ENCODE results near the gene KIAA1958.

DNA sequence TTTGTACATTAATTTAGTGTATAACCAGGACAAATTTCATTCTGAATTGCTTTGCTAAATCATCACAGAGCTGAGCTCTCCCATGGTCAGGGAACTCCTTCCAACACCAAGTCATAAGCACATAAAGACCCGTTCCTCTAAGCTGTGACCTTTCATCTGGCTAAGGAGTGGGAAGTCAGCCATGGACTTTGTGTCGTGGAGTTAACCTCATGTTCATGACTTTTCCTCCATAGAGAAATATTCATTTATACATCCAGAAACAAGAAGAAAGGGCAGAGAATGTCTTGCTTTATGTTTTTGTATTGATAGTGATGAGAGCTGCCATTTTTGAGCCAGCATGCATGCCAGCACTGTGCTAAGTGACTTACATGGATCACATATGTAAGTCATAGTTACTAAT, 133.8 kb downstream of the KIAA1958 start:
- TF ChIP-seq RAD21 (IDR thresholded peaks at IDR 0.05) (no peak), SP1 (IDR thresholded peaks at IDR 0.05) (no peak), NR2F2 (IDR thresholded peaks at IDR 0.05) (no peak), TAF1 (conservative IDR thresholded peaks at IDR 0.05) (no peak), JUND (IDR thresholded peaks at IDR 0.05) (no peak)
- TF ChIP-seq, protein P1, sequence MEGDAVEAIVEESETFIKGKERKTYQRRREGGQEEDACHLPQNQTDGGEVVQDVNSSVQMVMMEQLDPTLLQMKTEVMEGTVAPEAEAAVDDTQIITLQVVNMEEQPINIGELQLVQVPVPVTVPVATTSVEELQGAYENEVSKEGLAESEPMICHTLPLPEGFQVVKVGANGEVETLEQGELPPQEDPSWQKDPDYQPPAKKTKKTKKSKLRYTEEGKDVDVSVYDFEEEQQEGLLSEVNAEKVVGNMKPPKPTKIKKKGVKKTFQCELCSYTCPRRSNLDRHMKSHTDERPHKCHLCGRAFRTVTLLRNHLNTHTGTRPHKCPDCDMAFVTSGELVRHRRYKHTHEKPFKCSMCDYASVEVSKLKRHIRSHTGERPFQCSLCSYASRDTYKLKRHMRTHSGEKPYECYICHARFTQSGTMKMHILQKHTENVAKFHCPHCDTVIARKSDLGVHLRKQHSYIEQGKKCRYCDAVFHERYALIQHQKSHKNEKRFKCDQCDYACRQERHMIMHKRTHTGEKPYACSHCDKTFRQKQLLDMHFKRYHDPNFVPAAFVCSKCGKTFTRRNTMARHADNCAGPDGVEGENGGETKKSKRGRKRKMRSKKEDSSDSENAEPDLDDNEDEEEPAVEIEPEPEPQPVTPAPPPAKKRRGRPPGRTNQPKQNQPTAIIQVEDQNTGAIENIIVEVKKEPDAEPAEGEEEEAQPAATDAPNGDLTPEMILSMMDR (IDR thresholded peaks at IDR 0.05; ENCODE audit: low read depth, low read length, missing input control): no peak
- TF ChIP-seq, protein P2, sequence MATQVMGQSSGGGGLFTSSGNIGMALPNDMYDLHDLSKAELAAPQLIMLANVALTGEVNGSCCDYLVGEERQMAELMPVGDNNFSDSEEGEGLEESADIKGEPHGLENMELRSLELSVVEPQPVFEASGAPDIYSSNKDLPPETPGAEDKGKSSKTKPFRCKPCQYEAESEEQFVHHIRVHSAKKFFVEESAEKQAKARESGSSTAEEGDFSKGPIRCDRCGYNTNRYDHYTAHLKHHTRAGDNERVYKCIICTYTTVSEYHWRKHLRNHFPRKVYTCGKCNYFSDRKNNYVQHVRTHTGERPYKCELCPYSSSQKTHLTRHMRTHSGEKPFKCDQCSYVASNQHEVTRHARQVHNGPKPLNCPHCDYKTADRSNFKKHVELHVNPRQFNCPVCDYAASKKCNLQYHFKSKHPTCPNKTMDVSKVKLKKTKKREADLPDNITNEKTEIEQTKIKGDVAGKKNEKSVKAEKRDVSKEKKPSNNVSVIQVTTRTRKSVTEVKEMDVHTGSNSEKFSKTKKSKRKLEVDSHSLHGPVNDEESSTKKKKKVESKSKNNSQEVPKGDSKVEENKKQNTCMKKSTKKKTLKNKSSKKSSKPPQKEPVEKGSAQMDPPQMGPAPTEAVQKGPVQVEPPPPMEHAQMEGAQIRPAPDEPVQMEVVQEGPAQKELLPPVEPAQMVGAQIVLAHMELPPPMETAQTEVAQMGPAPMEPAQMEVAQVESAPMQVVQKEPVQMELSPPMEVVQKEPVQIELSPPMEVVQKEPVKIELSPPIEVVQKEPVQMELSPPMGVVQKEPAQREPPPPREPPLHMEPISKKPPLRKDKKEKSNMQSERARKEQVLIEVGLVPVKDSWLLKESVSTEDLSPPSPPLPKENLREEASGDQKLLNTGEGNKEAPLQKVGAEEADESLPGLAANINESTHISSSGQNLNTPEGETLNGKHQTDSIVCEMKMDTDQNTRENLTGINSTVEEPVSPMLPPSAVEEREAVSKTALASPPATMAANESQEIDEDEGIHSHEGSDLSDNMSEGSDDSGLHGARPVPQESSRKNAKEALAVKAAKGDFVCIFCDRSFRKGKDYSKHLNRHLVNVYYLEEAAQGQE (IDR thresholded peaks at IDR 0.05): no peak
- TF ChIP-seq, protein P3, sequence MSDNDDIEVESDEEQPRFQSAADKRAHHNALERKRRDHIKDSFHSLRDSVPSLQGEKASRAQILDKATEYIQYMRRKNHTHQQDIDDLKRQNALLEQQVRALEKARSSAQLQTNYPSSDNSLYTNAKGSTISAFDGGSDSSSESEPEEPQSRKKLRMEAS (IDR thresholded peaks at IDR 0.05): no peak

All from liver (tissue), 3 donors.